ENCODE data around the gene ITPR1.

GRCh38 chr3:4606911-4607310, 113.8 kb downstream of the ITPR1 start:
- no peak for TF ChIP-seq CTCF (IDR thresholded peaks at IDR 0.05; ENCODE audit: low read depth, low read length, missing input control)
- TF ChIP-seq HNF4G (IDR thresholded peaks at IDR 0.05), result no peak
- TF ChIP-seq SP1 (IDR thresholded peaks at IDR 0.05), result no peak
- TF ChIP-seq EGR1 (IDR thresholded peaks at IDR 0.05; ENCODE audit: low read depth in 2 of 2), result no peak
- no peak for TF ChIP-seq RAD21 (IDR thresholded peaks at IDR 0.05)
- no peak for TF ChIP-seq MAX (IDR thresholded peaks at IDR 0.05)
- no peak for TF ChIP-seq ATF3 (IDR thresholded peaks at IDR 0.05)
